ENCODE results near the gene TRERF1.

Gene TRERF1

GRCh38 chr6:42260972-42261371, 190.8 kb downstream of the TRERF1 start (continued):
- TF ChIP-seq ZNF654 (tag by site-specific recombination; IDR thresholded peaks at IDR 0.05; ENCODE audit: low read depth) (peak; percentile 26; the same call in 1 of the 2 replicates), ZNF501 (tag by site-specific recombination; IDR thresholded peaks at IDR 0.05) (no peak), PRDM4 (tag by site-specific recombination; IDR thresholded peaks at IDR 0.05) (no peak), CTCF (tag by site-specific recombination; IDR thresholded peaks at IDR 0.05) (0 out of 2 replicates have a peak, but pooled peaks have one; percentile 11), ZNF670 (tag by site-specific recombination; IDR thresholded peaks at IDR 0.05; ENCODE audit: low read depth) (no peak), ZNF37A (tag by site-specific recombination; IDR thresholded peaks at IDR 0.05) (no peak), ZBTB48 (tag by site-specific recombination; IDR thresholded peaks at IDR 0.05) (no peak), KLF7 (tag by site-specific recombination; IDR thresholded peaks at IDR 0.05; ENCODE audit: borderline replicate concordance) (no peak), ZNF2 (tag by site-specific recombination; IDR thresholded peaks at IDR 0.05) (no peak), ZNF704 (tag by site-specific recombination; IDR thresholded peaks at IDR 0.05) (no peak), GFI1B (tag by site-specific recombination; IDR thresholded peaks at IDR 0.05) (no peak), ZBTB1 (tag by site-specific recombination; IDR thresholded peaks at IDR 0.05) (no peak), PATZ1 (tag by site-specific recombination; IDR thresholded peaks at IDR 0.05) (peak; percentile 61), ZNF404 (tag by site-specific recombination; IDR thresholded peaks at IDR 0.05) (no peak), ZSCAN16 (tag by site-specific recombination; IDR thresholded peaks at IDR 0.05) (no peak), ZNF184 (tag by site-specific recombination; IDR thresholded peaks at IDR 0.05) (no peak)

GRCh38 chr6:42260396-42260888, 191.3 kb downstream of the TRERF1 start:
- Histone ChIP-seq H3K4me3 (ENCODE audit: low read depth, low read length) (no peak overlapping the region), H3K27ac (ENCODE audit: extremely low read depth, low read depth, low read length) (no peak overlapping the region), H3K4me1 (ENCODE audit: control insufficient read depth, insufficient read depth, low read length) (no peaks in the 10 kb centered on the region), H3K36me3 (ENCODE audit: control insufficient read depth in 2 of 2, insufficient read depth in 1 of 2, low read length in 2 of 2) (peaks cover 0 to 4% of the 10 kb centered on the region in 2 experiments; a peak in 1 of 3 replicates), H3K9me3 (ENCODE audit: control insufficient read depth, insufficient read depth, low read depth, low read length) (no peaks in the 10 kb centered on the region)
- ChIA-PET POLR2A (interaction anchor here (1.2 kb wide), 1 partner anchor 10 kb away, joined by 4 read pairs; no protein-coding TSS in a partner anchor), CTCF (interaction anchor here (0.5 to 5.9 kb wide), 21 partner anchors 8 to 1119 kb away, joined by 3 to 47 read pairs (median 3); no protein-coding TSS in a partner anchor)
- TF ChIP-seq ZBTB17 (tag by site-specific recombination; IDR thresholded peaks at IDR 0.05), result peak; percentile 78
- TF ChIP-seq HOXC10 (CRISPR knock-in tag; IDR thresholded peaks at IDR 0.05), result no peak
- TF ChIP-seq GLI2 (tag by site-specific recombination; IDR thresholded peaks at IDR 0.05; ENCODE audit: borderline replicate concordance, low read depth), result no peak
- no peak for TF ChIP-seq TCF7L2 (IDR thresholded peaks at IDR 0.05; ENCODE audit: borderline replicate concordance, low read depth, low read length)
- no peak for TF ChIP-seq ZNF394 (tag by site-specific recombination; IDR thresholded peaks at IDR 0.05; ENCODE audit: borderline replicate concordance)
- peak; percentile 67 for TF ChIP-seq ZIC2 (tag by site-specific recombination; IDR thresholded peaks at IDR 0.05)
- TF ChIP-seq ZNF510 (tag by site-specific recombination; IDR thresholded peaks at IDR 0.05; ENCODE audit: insufficient replicate concordance), result no peak
- TF ChIP-seq GLIS1 (tag by site-specific recombination; IDR thresholded peaks at IDR 0.05), result peak; percentile 36
- no peak for TF ChIP-seq ZNF785 (tag by site-specific recombination; IDR thresholded peaks at IDR 0.05)
- no peak for TF ChIP-seq ZNF488 (tag by site-specific recombination; IDR thresholded peaks at IDR 0.05)
- peak; percentile 19; the same call in 1 of the 2 replicates for TF ChIP-seq ZNF580 (tag by site-specific recombination; IDR thresholded peaks at IDR 0.05)
- no peak for TF ChIP-seq ZNF26 (tag by site-specific recombination; IDR thresholded peaks at IDR 0.05)
